Activated T-helper 2 cell treated with anti-CD3 and anti-CD28 coated beads, Interferon-gamma antibody, Interleukin-2, Interleukin-4, amounts not matched to agents 10 μg/mL and 5 μg/mL and 100 μg/mL, durations not matched to agents 14 hours and 24 hours and 36 hours (primary cell): Measurements from ENCODE around the gene MTMR3. TPM values are rescaled to one million over a fixed set of nuclear protein-coding genes. Genes with fewer than 3 reads are reported as not detected.

Experiments
- DNase-seq: peaks from one replicate; pipeline ENCODE4 v3.0.0; 2021; ENCODE audit warnings: low spot score
- H3K27ac Mint-ChIP-seq: one replicate; pipeline ENCODE4 v1.8.0; 2021; ENCODE audit warnings: mixed read lengths
- H3K27me3 Mint-ChIP-seq: one replicate; pipeline ENCODE4 v1.8.0; 2021; ENCODE audit warnings: low read depth, mixed read lengths
- H3K36me3 Mint-ChIP-seq: one replicate; pipeline ENCODE4 v1.8.0; 2021; ENCODE audit warnings: low read depth, mixed read lengths
- H3K4me1 Mint-ChIP-seq: one replicate; pipeline ENCODE4 v1.8.0; 2021; ENCODE audit warnings: low read depth, mixed read lengths
- H3K4me3 Mint-ChIP-seq: one replicate; pipeline ENCODE4 v1.8.0; 2021; ENCODE audit warnings: low read depth, mild to moderate bottlenecking, moderate library complexity, mixed read lengths
- H3K9me3 Mint-ChIP-seq: one replicate; pipeline ENCODE4 v1.8.0; 2021; ENCODE audit warnings: mixed read lengths
- intact Hi-C: fragments of 100-400 bp; cut with micrococcal nuclease; formaldehyde crosslinking; loops from one replicate; pipeline ENCODE4 v1.15.1; 2023
- total RNA-seq: library from RNA; stranded (reverse); gene quantifications from 2 replicates; pipeline ENCODE4 v1.2.3, GENCODE V29; 2022

Gene MTMR3
- total RNA-seq, 1 donor from 2014 or later: 22.1 TPM

DNA sequence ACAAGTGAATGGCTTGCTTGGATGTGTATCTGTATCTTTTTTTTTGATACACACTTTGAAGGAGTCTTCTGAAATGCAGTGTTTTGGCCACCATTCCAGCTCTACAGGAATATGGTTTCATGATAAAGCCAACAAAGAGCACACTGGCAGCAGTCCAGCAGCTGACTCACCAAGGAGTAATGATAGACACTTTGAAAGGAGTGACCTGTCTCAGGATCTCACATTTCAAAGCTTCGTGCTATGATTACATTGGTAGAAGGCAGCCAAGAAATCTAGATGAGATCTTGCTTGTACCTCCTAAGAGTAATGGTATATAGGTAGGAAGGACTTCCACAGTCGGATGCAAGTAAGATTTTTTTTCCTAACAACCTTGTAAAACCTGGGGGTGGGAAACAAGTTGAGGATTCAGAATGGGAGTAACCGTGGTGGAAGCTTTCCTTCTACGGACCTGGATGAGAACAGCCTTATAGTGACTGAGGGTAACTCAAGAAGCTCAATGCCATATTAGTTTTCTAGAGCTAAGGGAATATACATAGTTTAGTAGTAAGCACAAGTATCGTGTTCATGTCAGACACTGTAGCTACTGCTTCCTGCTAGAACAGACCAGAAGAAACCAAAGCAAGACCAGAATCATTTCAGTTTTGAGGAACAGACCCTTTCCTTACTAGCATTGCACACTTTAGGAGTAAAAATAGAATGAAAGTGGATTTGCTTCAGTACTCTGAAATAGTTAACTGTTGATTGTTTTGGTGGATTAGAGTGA, 25.0 kb downstream of the MTMR3 start:
- Mint-ChIP-seq H3K4me3 (no peak overlapping the region), H3K36me3 (no peaks in the 10 kb centered on the region), H3K27me3 (no peaks in the 10 kb centered on the region), H3K9me3 (no peaks in the 10 kb centered on the region), H3K4me1 (peaks cover 13% of the 10 kb centered on the region), H3K27ac (no peak overlapping the region)
- no peak for DNase-seq
- intact Hi-C loops: no loop called here

DNA sequence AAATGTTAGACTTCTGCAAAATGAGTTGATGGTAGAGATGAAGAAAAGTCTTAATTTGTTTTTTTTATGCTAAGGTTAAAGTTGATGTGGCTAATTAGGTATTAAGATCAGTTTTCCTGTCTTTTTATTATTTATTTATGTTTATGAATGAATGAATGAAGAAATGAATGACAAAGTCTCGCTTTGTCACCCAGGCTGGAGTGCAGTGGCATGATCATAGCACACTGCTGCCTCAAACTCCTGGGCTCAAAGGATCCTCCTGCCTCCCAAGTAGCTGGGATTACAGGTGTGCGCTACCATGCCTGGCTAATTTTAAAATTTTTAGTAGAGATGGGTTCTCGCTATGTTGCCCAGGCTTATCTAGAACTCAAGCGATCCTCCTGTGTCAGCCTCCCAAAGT, 29.2 kb downstream of the MTMR3 start:
- DNase-seq: no peak
- Mint-ChIP-seq H3K27ac (no peak overlapping the region), H3K4me3 (no peak overlapping the region), H3K36me3 (no peaks in the 10 kb centered on the region), H3K27me3 (no peaks in the 10 kb centered on the region), H3K9me3 (no peaks in the 10 kb centered on the region), H3K4me1 (peaks cover 26% of the 10 kb centered on the region)
- intact Hi-C loops: no loop called here

DNA sequence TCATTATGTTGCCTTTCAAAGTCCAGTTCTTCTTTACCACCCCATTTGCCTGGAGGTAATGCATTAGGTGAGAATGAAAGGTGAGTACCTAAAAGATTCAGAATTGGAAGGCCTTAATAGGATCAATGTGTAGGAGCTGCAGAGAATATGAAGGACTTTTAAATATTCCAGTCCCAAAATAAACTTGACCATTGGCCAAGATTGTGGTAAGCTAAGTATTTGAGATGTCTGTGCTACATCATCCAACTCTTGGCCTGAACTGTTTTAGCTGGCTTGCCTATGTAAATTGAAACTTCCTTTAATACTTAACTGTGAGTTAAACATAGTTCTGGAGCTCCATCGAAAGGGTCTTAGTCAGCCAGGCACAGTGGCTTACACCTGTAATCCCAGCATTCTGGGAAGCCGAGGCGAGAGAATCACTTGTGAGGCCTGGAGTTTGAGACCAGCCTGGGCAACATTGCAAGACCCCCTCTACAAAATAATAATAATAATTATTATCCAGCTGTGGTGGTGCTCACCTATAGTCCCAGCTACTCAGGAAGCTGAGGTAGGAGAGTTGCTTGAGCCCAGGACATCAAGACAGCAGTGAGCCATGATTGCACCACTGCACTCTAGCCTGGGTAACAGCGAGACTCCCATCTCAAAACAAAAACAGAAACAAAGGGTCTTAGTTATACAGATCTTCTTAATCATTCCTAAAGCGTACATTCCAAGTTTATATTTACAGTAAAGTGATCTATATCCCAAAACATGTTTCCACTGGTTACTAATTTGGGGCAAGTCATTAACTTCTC, 29.8 kb downstream of the MTMR3 start:
- peaks cover 23% of the 10 kb centered on the region for H3K4me1 Mint-ChIP-seq
- intact Hi-C loops: no loop called here

DNA sequence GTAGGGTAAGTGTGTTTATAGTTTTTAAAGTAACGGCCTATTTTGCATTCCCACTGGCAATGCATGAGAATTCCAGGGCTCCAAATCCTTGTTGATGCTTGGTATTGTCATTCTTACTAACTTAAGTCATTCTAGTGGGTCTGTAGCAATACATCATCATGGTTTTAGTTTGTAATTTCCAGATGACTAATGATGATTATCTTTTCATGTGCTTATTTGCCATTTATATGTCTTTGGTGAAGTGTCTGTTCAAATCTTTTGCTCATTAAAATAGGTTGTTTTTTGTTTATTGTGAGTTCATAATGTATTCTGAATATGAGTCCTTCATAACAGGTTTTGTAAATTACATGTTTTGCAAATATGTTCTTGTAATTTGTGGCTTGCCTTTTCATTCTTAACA, 31.2 kb downstream of the MTMR3 start:
- H3K9me3 Mint-ChIP-seq: no peaks in the 10 kb centered on the region
- H3K27ac Mint-ChIP-seq: no peak overlapping the region
- no peak for DNase-seq
- H3K4me1 Mint-ChIP-seq: peaks cover 22% of the 10 kb centered on the region
- no peak overlapping the region for H3K4me3 Mint-ChIP-seq
- H3K27me3 Mint-ChIP-seq: no peaks in the 10 kb centered on the region
- H3K36me3 Mint-ChIP-seq: no peaks in the 10 kb centered on the region
- intact Hi-C loops: no loop called here

More for the DNA sequence above, 29.8 kb downstream of the MTMR3 start:
- Mint-ChIP-seq H3K9me3 (no peaks in the 10 kb centered on the region), H3K27ac (no peak overlapping the region), H3K4me3 (no peak overlapping the region), H3K36me3 (no peaks in the 10 kb centered on the region), H3K27me3 (no peaks in the 10 kb centered on the region)
- DNase-seq: no peak

DNA sequence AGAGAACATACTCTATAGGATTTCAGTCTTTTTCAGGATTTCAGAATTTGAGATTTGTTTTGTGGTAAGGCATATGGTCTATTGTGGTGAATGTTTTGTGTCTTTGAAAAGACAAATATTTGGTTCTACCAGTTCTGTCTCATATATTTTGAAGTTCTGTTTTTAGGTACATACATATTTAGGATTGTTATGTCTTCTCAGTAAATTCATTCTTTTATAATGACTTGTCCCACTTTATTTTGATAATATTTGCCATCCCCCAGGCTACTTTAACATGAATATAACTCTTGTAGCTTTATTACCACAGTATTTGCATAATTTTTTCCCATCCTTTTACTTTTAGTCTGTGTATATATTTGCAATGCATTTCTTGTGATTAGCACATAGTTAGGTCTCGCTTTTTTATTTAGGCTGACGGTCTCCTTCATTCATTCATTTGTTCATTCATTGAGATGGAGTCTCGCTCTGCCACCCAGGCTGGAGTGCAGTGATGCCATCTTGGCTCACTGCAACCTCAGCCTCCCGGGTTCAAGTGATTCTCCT, 32.1 kb downstream of the MTMR3 start:
- DNase-seq: no peak
- Mint-ChIP-seq H3K4me3 (no peak overlapping the region), H3K27ac (no peak overlapping the region), H3K36me3 (no peaks in the 10 kb centered on the region), H3K9me3 (no peaks in the 10 kb centered on the region), H3K4me1 (peaks cover 22% of the 10 kb centered on the region), H3K27me3 (no peaks in the 10 kb centered on the region)
- intact Hi-C loops: no loop called here

DNA sequence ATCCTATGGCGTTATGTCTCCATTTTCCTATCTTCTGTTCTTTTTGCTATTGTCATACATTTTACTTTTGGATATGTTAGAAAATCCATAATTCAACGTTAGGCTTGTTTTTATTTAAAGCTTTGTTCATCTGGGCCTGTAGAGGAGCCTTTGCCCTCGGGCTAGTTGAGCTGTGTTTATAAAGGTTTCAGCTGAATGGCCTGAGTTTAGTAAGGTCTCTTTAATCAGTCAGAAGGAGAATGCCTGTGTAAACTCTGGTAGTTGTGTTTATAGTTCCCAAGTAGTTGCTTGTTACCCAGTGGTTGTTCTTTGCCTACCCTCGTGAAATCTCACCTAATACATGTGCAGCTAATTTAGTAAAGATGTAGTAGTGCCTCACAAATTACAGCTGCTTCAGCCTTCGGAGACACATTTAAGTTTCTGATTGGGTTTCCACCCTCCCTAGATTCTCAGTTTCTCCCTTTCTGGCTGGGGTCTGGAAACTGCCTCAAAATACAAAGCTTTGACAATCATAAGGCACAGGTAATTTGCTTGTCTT, 33.1 kb downstream of the MTMR3 start:
- Mint-ChIP-seq H3K4me3 (no peak overlapping the region), H3K4me1 (peaks cover 18% of the 10 kb centered on the region), H3K27ac (no peak overlapping the region), H3K9me3 (no peaks in the 10 kb centered on the region), H3K36me3 (no peaks in the 10 kb centered on the region), H3K27me3 (no peaks in the 10 kb centered on the region)
- no peak for DNase-seq
- intact Hi-C loops: no loop called here

DNA sequence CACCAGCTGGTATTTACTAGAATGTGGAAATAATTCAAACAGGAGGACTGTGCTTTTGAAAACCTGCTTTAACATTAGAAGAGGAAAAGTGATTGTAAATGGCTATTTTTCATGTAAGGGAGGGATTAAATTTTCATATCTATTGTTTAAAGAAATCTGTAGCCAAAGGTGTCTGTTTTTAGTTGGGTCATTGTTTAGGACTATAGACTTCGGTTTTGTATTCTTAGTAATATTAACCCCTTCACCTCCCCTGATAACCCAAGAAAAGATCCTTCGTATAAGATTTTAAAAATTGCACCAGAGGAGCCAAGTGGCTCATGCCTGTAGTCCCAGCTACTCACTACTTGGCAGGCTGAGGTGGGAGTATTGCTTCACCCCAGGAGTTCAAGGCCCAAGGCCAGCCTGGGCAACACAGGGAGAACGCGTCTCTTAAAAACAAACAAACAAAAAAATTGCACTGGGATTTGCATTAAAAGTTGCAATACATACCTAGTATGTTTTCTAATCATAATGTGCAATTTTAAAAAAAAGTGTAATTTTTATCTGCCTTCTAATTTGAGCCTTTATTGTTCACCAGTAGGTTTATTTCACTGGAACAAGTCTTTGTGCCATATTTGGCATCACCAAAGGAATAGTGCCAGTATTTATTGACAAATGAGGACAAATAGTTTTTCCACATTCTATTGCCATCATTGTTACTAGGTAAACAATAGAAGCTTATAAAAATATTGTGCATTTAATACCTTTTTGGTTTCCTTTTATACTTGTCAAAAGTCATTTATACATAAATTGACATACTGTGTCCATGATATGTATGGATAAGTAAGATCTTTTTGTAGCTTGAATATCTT, 34.3 kb downstream of the MTMR3 start:
- Mint-ChIP-seq H3K4me3 (no peak overlapping the region), H3K36me3 (no peaks in the 10 kb centered on the region), H3K4me1 (peaks cover 15% of the 10 kb centered on the region), H3K9me3 (no peaks in the 10 kb centered on the region), H3K27me3 (no peaks in the 10 kb centered on the region), H3K27ac (no peak overlapping the region)
- intact Hi-C loops: no loop called here
- no peak for DNase-seq

DNA sequence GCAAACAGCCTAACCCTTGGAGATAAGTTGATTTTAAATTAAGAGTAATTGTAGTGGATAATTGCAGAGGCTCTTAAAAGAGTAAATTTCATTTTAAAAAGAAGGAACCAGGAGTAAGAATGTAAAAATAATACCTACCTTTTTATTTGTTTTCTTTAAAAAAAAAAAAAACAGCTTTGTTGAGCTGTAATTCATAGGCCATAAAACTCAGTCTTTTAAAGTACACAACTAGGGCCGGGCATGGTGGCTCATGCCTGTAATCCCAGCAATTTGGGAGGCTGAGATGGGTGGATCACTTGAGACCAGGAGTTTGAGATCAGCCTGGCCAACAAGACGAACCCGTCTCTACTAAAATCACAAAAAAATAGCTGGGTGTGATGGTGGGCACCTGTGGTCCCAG, 42.4 kb downstream of the MTMR3 start:
- Mint-ChIP-seq H3K4me3 (no peak overlapping the region), H3K36me3 (no peaks in the 10 kb centered on the region), H3K4me1 (no peaks in the 10 kb centered on the region), H3K27me3 (no peaks in the 10 kb centered on the region), H3K9me3 (no peaks in the 10 kb centered on the region), H3K27ac (no peak overlapping the region)
- no peak for DNase-seq
- intact Hi-C loops: no loop called here

DNA sequence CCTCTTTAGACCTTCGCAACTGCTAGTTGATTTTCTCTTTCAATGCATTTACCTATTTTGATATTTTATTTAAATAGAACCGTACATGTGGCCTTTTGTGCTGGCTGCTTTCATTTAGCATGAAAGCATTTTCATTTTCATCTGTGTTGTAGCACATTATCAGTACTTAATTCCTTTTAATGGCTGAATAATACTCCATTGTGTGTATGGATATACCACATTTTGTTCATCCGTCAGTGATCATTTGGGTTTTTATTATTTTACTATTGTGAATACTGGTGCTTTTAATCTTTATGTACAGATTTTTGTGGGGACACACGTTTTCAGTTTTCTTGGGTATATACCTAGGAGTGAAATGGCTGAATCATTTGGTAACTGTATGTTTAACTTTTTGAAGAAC, 43.1 kb downstream of the MTMR3 start:
- H3K4me1 Mint-ChIP-seq: no peaks in the 10 kb centered on the region
- DNase-seq: no peak
- H3K9me3 Mint-ChIP-seq: no peaks in the 10 kb centered on the region
- no peak overlapping the region for H3K4me3 Mint-ChIP-seq
- no peaks in the 10 kb centered on the region for H3K27me3 Mint-ChIP-seq
- H3K36me3 Mint-ChIP-seq: no peaks in the 10 kb centered on the region
- intact Hi-C loops: no loop called here
- H3K27ac Mint-ChIP-seq: no peak overlapping the region

DNA sequence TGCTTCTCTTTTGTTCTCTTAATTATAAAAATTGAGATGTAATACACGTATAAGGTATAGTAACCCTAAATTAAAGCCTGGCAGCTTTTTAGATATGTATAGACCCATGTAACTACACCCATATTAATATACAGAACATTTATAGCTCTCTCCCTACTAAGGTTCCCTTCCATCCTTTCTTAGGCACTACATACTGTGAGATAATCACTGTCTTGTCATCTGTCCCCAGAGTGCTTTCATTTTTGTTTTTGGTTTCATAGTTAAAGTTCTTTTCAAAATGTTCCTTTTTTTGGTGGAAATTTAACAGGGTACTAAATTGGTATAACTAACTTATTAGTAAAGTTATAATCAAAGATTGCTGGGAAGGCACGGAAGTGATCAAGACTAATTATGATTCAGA, 49.2 kb downstream of the MTMR3 start:
- no peaks in the 10 kb centered on the region for H3K9me3 Mint-ChIP-seq
- H3K4me1 Mint-ChIP-seq: peaks cover 5% of the 10 kb centered on the region
- no peaks in the 10 kb centered on the region for H3K27me3 Mint-ChIP-seq
- intact Hi-C loops: no loop called here
- H3K4me3 Mint-ChIP-seq: no peak overlapping the region
- H3K27ac Mint-ChIP-seq: no peak overlapping the region
- no peaks in the 10 kb centered on the region for H3K36me3 Mint-ChIP-seq
- no peak for DNase-seq

DNA sequence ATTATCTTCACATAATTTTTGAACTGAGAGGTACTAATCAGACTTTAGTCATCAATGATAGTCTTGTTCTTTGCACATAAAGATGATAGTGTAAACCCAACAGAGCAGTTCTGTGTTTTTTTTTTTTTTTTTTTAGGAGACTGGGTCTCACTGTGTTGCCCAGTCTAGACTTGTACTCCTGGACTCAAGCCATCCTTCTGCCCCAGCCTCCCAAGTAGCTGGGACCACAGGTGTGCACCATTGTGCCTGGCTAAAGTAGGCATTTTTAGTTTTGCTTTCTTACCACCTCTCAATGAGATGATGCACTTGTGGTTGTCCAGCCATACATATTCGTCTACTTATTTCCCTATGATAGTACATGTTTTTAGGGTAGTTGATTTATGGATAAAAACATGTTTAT, 50.6 kb downstream of the MTMR3 start:
- H3K4me1 Mint-ChIP-seq: peaks cover 9% of the 10 kb centered on the region
- no peaks in the 10 kb centered on the region for H3K36me3 Mint-ChIP-seq
- H3K27me3 Mint-ChIP-seq: no peaks in the 10 kb centered on the region
- DNase-seq: no peak
- no peaks in the 10 kb centered on the region for H3K9me3 Mint-ChIP-seq
- H3K27ac Mint-ChIP-seq: no peak overlapping the region
- intact Hi-C loops: no loop called here
- no peak overlapping the region for H3K4me3 Mint-ChIP-seq

DNA sequence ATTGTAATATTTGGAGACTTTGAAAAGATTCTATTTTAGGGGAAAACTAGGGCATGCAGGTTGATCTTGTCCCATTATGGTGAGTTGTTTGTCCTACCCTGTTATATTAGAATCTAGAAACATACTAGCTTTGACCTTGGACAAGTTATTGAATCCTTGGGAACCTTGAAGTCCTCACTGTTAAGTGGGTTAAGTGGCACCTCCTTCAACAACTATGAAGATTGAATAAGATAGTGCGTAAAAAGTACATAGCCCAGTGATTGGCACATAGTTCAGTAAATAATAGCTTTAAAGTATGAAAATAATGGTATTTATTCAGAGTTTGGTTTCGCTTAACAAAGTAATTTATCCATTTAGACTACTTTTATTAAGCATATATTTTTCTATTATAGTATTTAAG, 51.6 kb downstream of the MTMR3 start:
- no peaks in the 10 kb centered on the region for H3K27me3 Mint-ChIP-seq
- intact Hi-C loops: no loop called here
- H3K27ac Mint-ChIP-seq: no peak overlapping the region
- no peaks in the 10 kb centered on the region for H3K9me3 Mint-ChIP-seq
- DNase-seq: no peak
- no peaks in the 10 kb centered on the region for H3K36me3 Mint-ChIP-seq
- no peak overlapping the region for H3K4me3 Mint-ChIP-seq
- peaks cover 9% of the 10 kb centered on the region for H3K4me1 Mint-ChIP-seq
